Neural cell (in vitro differentiated cells): ENCODE data around the gene ME3. TPM values are rescaled to one million over a fixed set of nuclear protein-coding genes. Genes with fewer than 3 reads are reported as not detected.
A peak's percentile ranks its signal among the peaks of the same experiment; 100 is the strongest.

Source experiments
- H2AFZ ChIP-seq: fragments of 200-600, 300-800 bp; sonication (generic), shearing (Covaris generic); 2 replicates; pipeline ENCODE4 v1.6.0; 2014; ENCODE audit warnings: low read depth, mild to moderate bottlenecking, antibody characterized with exemption, low read length, moderate library complexity
- H3F3A ChIP-seq: fragments of 200-600 bp; shearing (Covaris generic); 2 replicates; pipeline ENCODE4 v1.6.1; 2016; ENCODE audit warnings: mild to moderate bottlenecking, moderate library complexity, mixed read lengths, antibody characterized with exemption, low read length; ENCODE audit not compliant: insufficient read depth, poor library complexity, severe bottlenecking
- H3K27ac ChIP-seq: fragments of 200-600, 300-800 bp; sonication (generic), shearing (Covaris generic); 2 replicates; pipeline ENCODE4 v1.5.1; 2014; ENCODE audit warnings: mild to moderate bottlenecking, low read length, moderate library complexity
- H3K27me3 ChIP-seq: fragments of 300-800, 200-600 bp; sonication (generic), shearing (Covaris generic); 2 replicates; pipeline ENCODE4 v1.6.0; 2014; ENCODE audit warnings: mild to moderate bottlenecking, low read depth, low read length, moderate library complexity; ENCODE audit not compliant: insufficient read depth
- H3K36me3 ChIP-seq: fragments of 300-800, 200-600 bp; sonication (generic), shearing (Covaris generic); 2 replicates; pipeline ENCODE4 v1.5.1; 2014; ENCODE audit warnings: mild to moderate bottlenecking, antibody characterized with exemption, low read length, moderate library complexity; ENCODE audit not compliant: insufficient read depth
- H3K4me2 ChIP-seq: fragments of 300-800, 200-600 bp; sonication (generic), shearing (Covaris generic); 2 replicates; pipeline ENCODE4 v1.6.0; 2014; ENCODE audit warnings: mild to moderate bottlenecking, low read length
- H3K4me3 ChIP-seq: fragments of 300-800, 200-600 bp; sonication (generic), shearing (Covaris generic); 2 replicates; pipeline ENCODE4 v1.5.1; 2014; ENCODE audit warnings: mild to moderate bottlenecking, low read length, moderate library complexity
- H3K79me2 ChIP-seq: fragments of 200-600 bp; shearing (Covaris generic); replicated peaks from 2 replicates; pipeline ENCODE4 v1.6.0; 2014; ENCODE audit warnings: mild to moderate bottlenecking, low read length, moderate library complexity; ENCODE audit not compliant: insufficient read depth
- H3K9ac ChIP-seq: fragments of 300-800, 200-600 bp; sonication (generic), shearing (Covaris generic); 2 replicates; pipeline ENCODE4 v1.6.1; 2016; ENCODE audit warnings: mild to moderate bottlenecking, low read length, mixed read lengths
- H3K9me2 ChIP-seq: fragments of 200-600 bp; shearing (Covaris generic); 2 replicates; pipeline ENCODE4 v1.6.1; 2016; ENCODE audit warnings: mild to moderate bottlenecking, low read length, mixed read lengths; ENCODE audit not compliant: insufficient read depth
- H3K9me3 ChIP-seq: fragments of 200-600, 300-800 bp; sonication (generic), shearing (Covaris generic); 2 replicates; pipeline ENCODE4 v1.6.1; 2016; ENCODE audit warnings: mild to moderate bottlenecking, mixed run types, low read length, moderate library complexity, mixed read lengths
- H4K20me1 ChIP-seq: fragments of 200-600 bp; shearing (Covaris generic); 2 replicates; pipeline ENCODE4 v1.6.1; 2016; ENCODE audit warnings: mild to moderate bottlenecking, mixed run types; ENCODE audit not compliant: insufficient read depth
- CTCF ChIP-seq: fragments of 450-650 bp; IDR thresholded peaks from 2 replicates; pipeline ENCODE4 v1.5.1; 2014; ENCODE audit warnings: antibody characterized with exemption, mild to moderate bottlenecking, moderate library complexity; ENCODE audit not compliant: poor library complexity, severe bottlenecking
- EP300 ChIP-seq: fragments of 450-650 bp; conservative IDR thresholded peaks from 2 replicates; pipeline ENCODE4 v1.6.1; 2014; ENCODE audit warnings: antibody characterized with exemption, mild to moderate bottlenecking, moderate library complexity; ENCODE audit not compliant: poor library complexity, severe bottlenecking
- EZH2 ChIP-seq: fragments of 200-600, 300-800 bp; shearing (Covaris generic), sonication (generic); IDR thresholded peaks from 2 replicates; pipeline ENCODE4 v1.6.1; 2014; ENCODE audit warnings: antibody characterized with exemption, low read length, borderline replicate concordance, mild to moderate bottlenecking; ENCODE audit not compliant: insufficient read depth, poor library complexity, severe bottlenecking
- MXI1 ChIP-seq: fragments of 450-650 bp; conservative IDR thresholded peaks from 2 replicates; pipeline ENCODE4 v1.6.1; 2014; ENCODE audit warnings: antibody characterized with exemption, mild to moderate bottlenecking; ENCODE audit not compliant: poor library complexity, severe bottlenecking
- POLR2AphosphoS5 ChIP-seq: IDR thresholded peaks from 2 replicates; pipeline ENCODE4 v1.6.1; 2012
- RAD21 ChIP-seq: fragments of 450-650 bp; conservative IDR thresholded peaks from 2 replicates; pipeline ENCODE4 v1.6.1; 2014; ENCODE audit warnings: antibody characterized with exemption, mild to moderate bottlenecking, moderate library complexity
- REST ChIP-seq: IDR thresholded peaks from 2 replicates; pipeline ENCODE4 v1.6.1; 2012; ENCODE audit warnings: borderline replicate concordance
- SMC3 ChIP-seq: fragments of 450-650 bp; conservative IDR thresholded peaks from 2 replicates; pipeline ENCODE4 v1.6.1; 2014; ENCODE audit warnings: antibody characterized with exemption, mild to moderate bottlenecking, moderate library complexity; ENCODE audit not compliant: poor library complexity
- TAF1 ChIP-seq: IDR thresholded peaks from 2 replicates; pipeline ENCODE4 v1.6.1; 2012; ENCODE audit warnings: low read depth
- polyA plus RNA-seq: library from polyadenylated mRNA; depleted of rRNA; stranded (reverse); fragments of >200 nt; gene quantifications from 2 replicates; pipeline ENCODE4 v1.2.3, GENCODE V29; 2014

The ME3 gene
- polyA plus RNA-seq, 1 donor from 2014 or later: 2.1 TPM

- H3K4me2 ChIP-seq: no peak overlapping the region
- TF ChIP-seq CTCF (peak; percentile 15), SMC3 (no peak), REST (no peak), MXI1 (no peak), TAF1 (no peak), EP300 (peak; percentile 43), EZH2 (no peak), RAD21 (no peak), POLR2AphosphoS5 (peak; percentile 52)
- peak overlapping the region; percentile 24 for H2AFZ ChIP-seq
- H4K20me1 ChIP-seq: no peaks in the 10 kb centered on the region
- peak overlapping the region; percentile 29 for H3K9ac ChIP-seq
- peak overlapping the region; percentile 31 for H3K4me3 ChIP-seq
- no peaks in the 10 kb centered on the region for H3F3A ChIP-seq
- H3K36me3 ChIP-seq: no peaks in the 10 kb centered on the region
- H3K79me2 ChIP-seq: no peaks in the 10 kb centered on the region
- no peaks in the 10 kb centered on the region for H3K9me2 ChIP-seq
- no peaks in the 10 kb centered on the region for H3K27me3 ChIP-seq
- H3K27ac ChIP-seq: peak overlapping the region; percentile 71
- H3K9me3 ChIP-seq: no peaks in the 10 kb centered on the region
Measured at GRCh38 chr11:86570020-86570419, 102.4 kb downstream of the ME3 start.

- Histone ChIP-seq H3K27ac (no peak overlapping the region), H3F3A (no peaks in the 10 kb centered on the region), H3K9me3 (no peaks in the 10 kb centered on the region), H2AFZ (no peak overlapping the region), H3K36me3 (no peaks in the 10 kb centered on the region), H3K27me3 (no peaks in the 10 kb centered on the region), H3K79me2 (no peaks in the 10 kb centered on the region), H3K4me2 (no peak overlapping the region), H3K4me3 (no peak overlapping the region), H3K9me2 (no peaks in the 10 kb centered on the region), H3K9ac (no peak overlapping the region), H4K20me1 (no peaks in the 10 kb centered on the region)
- TF ChIP-seq CTCF: no peak
- no peak for TF ChIP-seq TAF1
- no peak for TF ChIP-seq REST
- no peak for TF ChIP-seq RAD21
- TF ChIP-seq EP300: no peak
- TF ChIP-seq EZH2: no peak
- TF ChIP-seq SMC3: no peak
- no peak for TF ChIP-seq MXI1
- TF ChIP-seq POLR2AphosphoS5: no peak
Measured at GRCh38 chr11:86569109-86569508, 103.3 kb downstream of the ME3 start.
